Mucosa of descending colon (tissue), 3 donors: ENCODE measurements around the gene SLC2A3. TPM values are rescaled to one million over a fixed set of nuclear protein-coding genes. Genes with fewer than 3 reads are reported as not detected.
"Not testable (repeated sequence)": the region's sequence is repeated elsewhere in the genome, so short reads cannot be mapped to it uniquely, and the experiment has no call there.

Experiments used
- ATAC-seq: fragments of 200-7000 bp; cut with Tn5 transposase; one replicate; pipeline ENCODE4 v1.9.1; 2020; ENCODE audit warnings: mild to moderate bottlenecking, moderate library complexity
- DNase-seq, 3 donors: peaks; one replicate each; pipeline ENCODE4 v3.0.0-alpha.2; 2020
- H3K36me3 ChIP-seq: fragments of 200-600 bp; one replicate; pipeline ENCODE4 v1.8.0; 2021; ENCODE audit warnings: low read depth, mild to moderate bottlenecking
- H3K4me1 ChIP-seq: fragments of 200-600 bp; one replicate; pipeline ENCODE4 v1.8.0; 2021; ENCODE audit warnings: low read depth, mild to moderate bottlenecking
- H3K4me3 ChIP-seq: fragments of 200-600 bp; one replicate; pipeline ENCODE4 v1.8.0; 2021; ENCODE audit warnings: mild to moderate bottlenecking
- H3K9me3 ChIP-seq: fragments of 200-600 bp; one replicate; pipeline ENCODE4 v1.8.0; 2021; ENCODE audit warnings: mild to moderate bottlenecking
- intact Hi-C, 2 donors: fragments of 100-400 bp; cut with DNase I in 1 of 2; cut with micrococcal nuclease in 1 of 2; formaldehyde crosslinking; loops; one replicate each; pipeline versions ENCODE4 v1.11.0 to v1.11.1; 2022; cut with DNase I, micrococcal nuclease
- total RNA-seq, 3 donors: library from RNA; stranded (reverse); fragmentation: NEBNext Ultra II Directional in 2 of 3; extraction: Animal tissue kit (Norgen Biotek cat#: 25700) in 2 of 3; gene quantifications; one replicate each; pipeline versions ENCODE4 v1.2.1 to v1.2.4, GENCODE V29; 2021 to 2023
- TF ChIP-seq, protein P1 (sequence below): fragments of 200-600 bp; IDR thresholded peaks from one replicate; pipeline ENCODE4 v1.8.0; 2022; ENCODE audit warnings: antibody characterized with exemption, mild to moderate bottlenecking
- donor health status: DM: no; HTN: no; CAD: no; lungs with moderate emphysema.
- donor health status: DM: no; HTN: no; CAD: no.
- donor health status: DM: no; HTN: yes; CAD: no.

The SLC2A3 gene
- total RNA-seq, 3 donors from 2014 or later: 11.9 to 19.9 (median 18.0) TPM

DNA sequence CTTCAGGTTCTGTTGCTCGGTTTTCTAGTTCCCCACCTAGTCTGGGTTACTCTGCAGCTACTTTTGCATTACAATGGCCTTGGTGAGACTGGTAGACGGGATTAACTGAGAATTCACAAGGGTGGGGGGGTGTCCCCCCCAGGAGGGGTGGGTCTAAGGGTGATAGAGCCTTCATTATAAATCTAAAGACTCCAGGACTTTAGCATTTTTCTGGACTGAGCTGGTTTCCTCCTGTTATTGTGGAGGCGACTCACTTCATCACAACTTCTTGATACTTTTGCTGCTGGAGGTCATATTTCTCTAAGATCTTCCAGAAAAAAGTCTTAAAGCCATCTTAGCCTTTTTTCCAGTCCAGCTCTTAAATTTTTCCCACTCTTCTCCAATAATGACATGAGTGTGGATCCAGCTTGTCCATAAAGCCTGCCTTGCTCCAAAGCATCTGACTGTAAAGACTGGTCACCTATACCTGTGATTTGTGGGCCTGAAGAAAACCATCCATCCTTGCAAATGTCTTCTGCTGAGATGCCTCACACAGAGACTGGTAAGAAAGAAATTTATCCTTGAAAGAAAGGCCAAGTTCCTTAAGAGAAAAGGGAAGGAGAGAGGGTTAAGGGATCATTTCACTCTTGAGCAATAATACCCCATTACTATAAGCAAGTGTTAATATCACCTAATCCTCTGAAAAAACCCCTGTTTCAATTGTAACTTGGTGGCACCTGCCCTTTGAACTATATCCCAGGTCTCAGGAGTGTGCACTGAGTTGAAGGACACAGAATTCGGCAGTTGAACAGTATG, 43.6 kb downstream of the SLC2A3 start:
- DNase-seq (no peak), ATAC-seq (no peak)
- Histone ChIP-seq H3K4me3 (no peak overlapping the region), H3K36me3 (no peaks in the 10 kb centered on the region), H3K4me1 (no peaks in the 10 kb centered on the region), H3K9me3 (no peaks in the 10 kb centered on the region)
- TF ChIP-seq, protein P1, sequence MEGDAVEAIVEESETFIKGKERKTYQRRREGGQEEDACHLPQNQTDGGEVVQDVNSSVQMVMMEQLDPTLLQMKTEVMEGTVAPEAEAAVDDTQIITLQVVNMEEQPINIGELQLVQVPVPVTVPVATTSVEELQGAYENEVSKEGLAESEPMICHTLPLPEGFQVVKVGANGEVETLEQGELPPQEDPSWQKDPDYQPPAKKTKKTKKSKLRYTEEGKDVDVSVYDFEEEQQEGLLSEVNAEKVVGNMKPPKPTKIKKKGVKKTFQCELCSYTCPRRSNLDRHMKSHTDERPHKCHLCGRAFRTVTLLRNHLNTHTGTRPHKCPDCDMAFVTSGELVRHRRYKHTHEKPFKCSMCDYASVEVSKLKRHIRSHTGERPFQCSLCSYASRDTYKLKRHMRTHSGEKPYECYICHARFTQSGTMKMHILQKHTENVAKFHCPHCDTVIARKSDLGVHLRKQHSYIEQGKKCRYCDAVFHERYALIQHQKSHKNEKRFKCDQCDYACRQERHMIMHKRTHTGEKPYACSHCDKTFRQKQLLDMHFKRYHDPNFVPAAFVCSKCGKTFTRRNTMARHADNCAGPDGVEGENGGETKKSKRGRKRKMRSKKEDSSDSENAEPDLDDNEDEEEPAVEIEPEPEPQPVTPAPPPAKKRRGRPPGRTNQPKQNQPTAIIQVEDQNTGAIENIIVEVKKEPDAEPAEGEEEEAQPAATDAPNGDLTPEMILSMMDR: no peak
- intact Hi-C loops: no loop called here

DNA sequence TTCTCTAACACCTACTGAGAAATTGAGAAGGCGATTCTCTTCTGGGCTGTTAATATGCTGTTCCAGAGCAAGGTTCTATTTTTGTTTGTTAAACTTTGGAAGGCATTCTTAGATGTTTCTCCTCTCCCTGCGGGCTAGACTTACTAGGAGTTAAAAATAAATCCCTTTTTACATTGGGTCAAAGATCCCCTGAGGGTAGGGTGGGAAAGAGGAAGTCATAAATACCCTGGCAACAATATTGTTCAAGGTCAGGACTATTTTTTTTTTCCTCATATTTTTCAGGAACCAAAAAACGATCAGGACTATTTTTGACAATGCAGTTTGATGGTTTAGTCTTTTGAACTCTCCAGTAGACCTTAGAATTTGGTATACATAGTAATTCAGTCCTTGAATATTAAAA, 51.3 kb downstream of the SLC2A3 start:
- DNase-seq (no peak), ATAC-seq (no peak)
- intact Hi-C loops: no loop called here
- Histone ChIP-seq H3K4me1 (no peaks in the 10 kb centered on the region), H3K4me3 (no peak overlapping the region), H3K36me3 (no peaks in the 10 kb centered on the region), H3K9me3 (no peaks in the 10 kb centered on the region)
- TF ChIP-seq, protein P1: no peak

DNA sequence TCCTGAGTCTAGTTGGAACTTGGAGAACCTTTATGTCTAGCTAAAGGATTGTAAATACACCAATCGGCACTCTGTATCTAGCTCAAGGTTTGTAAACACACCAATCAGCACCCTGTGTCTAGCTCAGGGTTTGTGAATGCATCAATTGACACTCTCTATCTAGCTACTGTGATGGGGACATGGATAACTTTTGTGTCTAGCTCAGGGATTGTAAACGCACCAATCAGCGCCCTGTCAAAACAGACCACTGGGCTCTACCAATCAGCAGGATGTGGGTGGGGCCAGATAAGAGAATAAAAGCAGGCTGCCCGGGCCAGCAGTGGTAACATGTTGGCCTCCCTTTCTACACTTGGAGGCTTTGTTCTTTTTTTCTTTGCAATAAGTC, 54.3 kb downstream of the SLC2A3 start:
- H3K4me1 ChIP-seq, H3K4me3 ChIP-seq, H3K36me3 ChIP-seq, DNase-seq, ATAC-seq, H3K9me3 ChIP-seq, intact Hi-C loops: not testable (repeated sequence)

DNA sequence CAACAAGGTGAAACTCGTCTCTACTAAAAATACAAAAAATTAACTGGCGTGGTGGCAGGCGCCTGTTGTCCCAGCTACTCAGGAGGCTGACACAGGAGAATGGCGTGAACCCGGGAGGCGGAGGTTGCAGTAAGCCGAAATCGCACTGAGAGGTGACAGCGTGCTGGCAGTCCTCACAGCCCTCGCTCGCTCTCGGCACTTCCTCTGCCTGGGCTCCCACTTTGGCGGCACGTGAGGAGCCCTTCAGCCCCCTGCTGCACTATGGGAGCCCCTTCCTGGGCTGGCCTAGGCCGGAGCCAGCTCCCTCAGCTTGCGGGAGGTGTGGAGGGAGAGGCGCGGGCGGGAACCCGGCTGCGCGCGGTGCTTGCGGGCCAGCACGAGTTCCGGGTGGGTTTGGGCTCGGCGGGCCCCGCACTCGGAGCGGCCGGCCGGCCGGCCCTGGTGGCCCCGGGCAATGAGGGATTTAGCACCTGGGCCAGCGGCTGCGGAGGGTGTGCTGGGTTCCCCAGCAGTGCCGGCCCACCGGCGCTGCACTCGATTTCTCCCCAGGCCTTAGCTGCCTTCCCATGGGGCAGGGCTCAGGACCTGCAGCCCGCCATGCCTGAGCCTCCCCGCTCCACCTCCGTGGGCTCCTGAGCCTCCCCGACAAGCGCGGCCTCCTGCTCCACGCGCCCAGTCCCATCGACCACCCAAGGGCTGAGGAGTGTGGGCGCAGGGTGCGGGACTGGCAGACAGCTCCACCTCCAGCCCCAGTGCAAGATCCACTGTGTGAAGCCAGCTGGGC, 54.8 kb downstream of the SLC2A3 start:
- DNase-seq, H3K9me3 ChIP-seq, intact Hi-C loops, H3K4me1 ChIP-seq, H3K36me3 ChIP-seq, ATAC-seq, H3K4me3 ChIP-seq: not testable (repeated sequence)

DNA sequence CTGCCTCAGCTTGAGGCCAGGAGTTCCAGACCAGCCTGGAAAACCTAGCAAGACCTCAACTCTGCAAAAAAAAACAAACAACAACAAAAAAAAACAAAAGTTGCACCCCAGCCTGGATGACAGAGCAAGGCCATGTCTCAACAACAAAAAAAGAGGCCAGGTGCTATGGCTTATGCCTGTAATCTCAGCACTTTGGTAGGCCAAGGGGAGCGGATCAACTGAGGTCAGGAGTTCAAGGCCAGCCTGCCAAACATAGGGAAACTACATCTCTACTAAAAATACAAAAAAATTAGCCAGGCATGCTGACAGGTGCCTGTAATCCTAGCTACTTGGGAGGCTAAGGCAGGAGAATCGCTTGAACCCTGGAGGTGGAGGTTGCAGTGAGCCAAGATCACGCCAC, 56.7 kb downstream of the SLC2A3 start:
- Histone ChIP-seq H3K9me3 (no peaks in the 10 kb centered on the region), H3K4me1 (no peaks in the 10 kb centered on the region), H3K4me3 (no peak overlapping the region), H3K36me3 (no peaks in the 10 kb centered on the region)
- DNase-seq (no peak), ATAC-seq (no peak)
- intact Hi-C loops: no loop called here
- TF ChIP-seq, protein P1: no peak

DNA sequence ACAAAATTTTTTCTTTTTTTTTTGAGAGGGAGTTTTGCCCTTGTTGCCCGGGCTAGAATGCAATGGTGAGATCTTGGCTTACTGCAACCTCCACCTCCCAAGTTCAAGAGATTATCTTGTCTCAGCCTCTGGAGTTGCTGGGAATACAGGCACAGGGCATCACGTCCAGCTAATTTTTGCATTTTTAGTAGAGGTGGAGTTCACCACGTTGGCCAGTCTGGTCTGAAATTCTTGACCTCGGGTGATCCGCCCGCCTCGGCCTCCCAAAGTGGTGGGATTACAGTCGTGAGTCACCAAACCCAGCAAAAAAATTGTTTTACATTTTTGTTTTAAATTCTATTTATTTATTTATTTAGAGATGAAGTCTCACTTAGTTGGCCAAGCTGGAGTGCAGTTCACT, 58.6 kb downstream of the SLC2A3 start:
- TF ChIP-seq, protein P1: no peak
- Histone ChIP-seq H3K36me3 (no peaks in the 10 kb centered on the region), H3K9me3 (no peaks in the 10 kb centered on the region), H3K4me1 (no peaks in the 10 kb centered on the region), H3K4me3 (no peak overlapping the region)
- intact Hi-C loops: no loop called here
- ATAC-seq (no peak), DNase-seq (no peak)
